Ovary (tissue), 9 donors: ENCODE data around the gene MIDN. TPM values are rescaled to one million over a fixed set of nuclear protein-coding genes. Genes with fewer than 3 reads are reported as not detected.

Experiments
- DNase-seq, 5 donors: peaks; one replicate each; pipeline ENCODE4 v3.0.0-alpha.2; 2019 to 2020
- H3K27ac ChIP-seq, 2 donors: fragments of 200-600 bp; one replicate each; pipeline versions ENCODE4 v1.5.1 to v1.8.0; 2019 to 2022
- H3K27me3 ChIP-seq: fragments of 200-600 bp; one replicate; pipeline ENCODE4 v1.8.0; 2022
- H3K36me3 ChIP-seq: fragments of 200-600 bp; sonication (generic); one replicate; pipeline ENCODE4 v1.5.1; 2019
- H3K4me1 ChIP-seq: one replicate; pipeline ENCODE4 v1.8.1; 2013; ENCODE audit warnings: mild to moderate bottlenecking, moderate library complexity; ENCODE audit not compliant: insufficient read depth
- H3K4me3 ChIP-seq: fragments of 200-600 bp; sonication (generic); one replicate; pipeline ENCODE4 v1.5.1; 2017
- H3K9me3 ChIP-seq, 2 donors: fragments of 200-600 bp in 1 of 2; sonication (generic) in 1 of 2; one replicate each; pipeline versions ENCODE4 v1.5.1 to v1.8.1; 2013 to 2019; ENCODE audit warnings: mild to moderate bottlenecking in 1 of 2, moderate library complexity in 1 of 2
- EP300 ChIP-seq: sonication (generic); formaldehyde crosslinking; IDR thresholded peaks from one replicate; pipeline ENCODE4 v1.6.1; 2017; ENCODE audit warnings: antibody characterized with exemption
- POLR2A ChIP-seq: fragments of 450-650 bp; IDR thresholded peaks from one replicate; pipeline ENCODE4 v1.6.1; 2017; ENCODE audit warnings: antibody characterized with exemption, mild to moderate bottlenecking, moderate library complexity
- WGBS, 3 donors: extraction: QIAGEN DNeasy Blood & Tissue Kit in 1 of 3; methylation state at CpG; one replicate each; pipeline versions ENCODE4 v1.1.5 to v1.1.7; 2013 to 2017; 5-methylcytosine and 5-hydroxymethylcytosine counted together
- intact Hi-C, 4 donors: fragments of 100-400 bp; cut with DNase I; formaldehyde crosslinking; loops; one replicate each; pipeline versions ENCODE4 v1.11.0 to v1.15.1; 2022 to 2023
- polyA plus RNA-seq, 2 donors: library from polyadenylated mRNA; stranded (reverse); fragments of 200-250 nt in 1 of 2; fragments of 350-450 nt in 1 of 2; fragmentation: Illumina TruSeq in 1 of 2; extraction: RNeasy Lipid Tissue Mini Kit (QIAGEN cat#74804) in 1 of 2; gene quantifications; one replicate each; pipeline ENCODE4 v1.2.3, GENCODE V29; 2013 to 2014
- total RNA-seq, 7 donors: library from RNA; depleted of rRNA in 2 of 7; stranded (reverse); fragments of >200 nt in 2 of 7; fragmentation: NEBNext Ultra II Directional in 3 of 7; extraction: Animal tissue kit (Norgen Biotek cat#: 25700) in 3 of 7; gene quantifications; one replicate each; pipeline versions ENCODE4 v1.1.0 to v1.2.4, GENCODE V29; 2016 to 2023
- TF ChIP-seq, protein P1 (sequence below), 3 donors: fragments of 450-650 bp in 2 of 3; fragments of 200-600 bp in 1 of 3; IDR thresholded peaks; one replicate each; pipeline versions ENCODE4 v1.5.1 to v1.8.0; 2016 to 2022; ENCODE audit warnings: antibody characterized with exemption in 3 of 3, mild to moderate bottlenecking in 1 of 3
- donor health status: DM: no; HTN: no; CAD: no; lungs with moderate emphysema.
- donor health status: DM: no; HTN: no; CAD: no.
- donor health status: Bipolar disorder and iron deficiency.
- donor health status: DM: yes; HTN: yes; CAD: no.
- donor health status: DM: no; HTN: no; CAD: no.
- donor health status: DM: yes; HTN: yes; CAD: no.

The MIDN gene
- total and polyA plus RNA-seq, 9 donors = 10.1 to 261 (median 105) TPM

- Histone ChIP-seq H3K9me3 (no peaks in the 10 kb centered on the region), H3K4me1 (no peaks in the 10 kb centered on the region), H3K27me3 (peaks cover 4% of the 10 kb centered on the region), H3K36me3 (no peaks in the 10 kb centered on the region), H3K27ac (no peak overlapping the region), H3K4me3 (no peak overlapping the region)
- no peak for DNase-seq
- intact Hi-C loops = loop anchor here in 3 of 4 donors (10.0 kb wide), 2 partner anchors 50 to 160 kb away; no protein-coding TSS in a partner anchor
- no peak for TF ChIP-seq POLR2A
- TF ChIP-seq EP300 = no peak
- TF ChIP-seq, protein P1, sequence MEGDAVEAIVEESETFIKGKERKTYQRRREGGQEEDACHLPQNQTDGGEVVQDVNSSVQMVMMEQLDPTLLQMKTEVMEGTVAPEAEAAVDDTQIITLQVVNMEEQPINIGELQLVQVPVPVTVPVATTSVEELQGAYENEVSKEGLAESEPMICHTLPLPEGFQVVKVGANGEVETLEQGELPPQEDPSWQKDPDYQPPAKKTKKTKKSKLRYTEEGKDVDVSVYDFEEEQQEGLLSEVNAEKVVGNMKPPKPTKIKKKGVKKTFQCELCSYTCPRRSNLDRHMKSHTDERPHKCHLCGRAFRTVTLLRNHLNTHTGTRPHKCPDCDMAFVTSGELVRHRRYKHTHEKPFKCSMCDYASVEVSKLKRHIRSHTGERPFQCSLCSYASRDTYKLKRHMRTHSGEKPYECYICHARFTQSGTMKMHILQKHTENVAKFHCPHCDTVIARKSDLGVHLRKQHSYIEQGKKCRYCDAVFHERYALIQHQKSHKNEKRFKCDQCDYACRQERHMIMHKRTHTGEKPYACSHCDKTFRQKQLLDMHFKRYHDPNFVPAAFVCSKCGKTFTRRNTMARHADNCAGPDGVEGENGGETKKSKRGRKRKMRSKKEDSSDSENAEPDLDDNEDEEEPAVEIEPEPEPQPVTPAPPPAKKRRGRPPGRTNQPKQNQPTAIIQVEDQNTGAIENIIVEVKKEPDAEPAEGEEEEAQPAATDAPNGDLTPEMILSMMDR (IDR thresholded peaks at IDR 0.05) = no peak
- 71 to 76% (median 74%) methylated on average over 20 of the region's 20 CpGs for WGBS, 3 donors
Measured at GRCh38 chr19:1284293-1284978, 36.1 kb downstream of the MIDN start.

DNA sequence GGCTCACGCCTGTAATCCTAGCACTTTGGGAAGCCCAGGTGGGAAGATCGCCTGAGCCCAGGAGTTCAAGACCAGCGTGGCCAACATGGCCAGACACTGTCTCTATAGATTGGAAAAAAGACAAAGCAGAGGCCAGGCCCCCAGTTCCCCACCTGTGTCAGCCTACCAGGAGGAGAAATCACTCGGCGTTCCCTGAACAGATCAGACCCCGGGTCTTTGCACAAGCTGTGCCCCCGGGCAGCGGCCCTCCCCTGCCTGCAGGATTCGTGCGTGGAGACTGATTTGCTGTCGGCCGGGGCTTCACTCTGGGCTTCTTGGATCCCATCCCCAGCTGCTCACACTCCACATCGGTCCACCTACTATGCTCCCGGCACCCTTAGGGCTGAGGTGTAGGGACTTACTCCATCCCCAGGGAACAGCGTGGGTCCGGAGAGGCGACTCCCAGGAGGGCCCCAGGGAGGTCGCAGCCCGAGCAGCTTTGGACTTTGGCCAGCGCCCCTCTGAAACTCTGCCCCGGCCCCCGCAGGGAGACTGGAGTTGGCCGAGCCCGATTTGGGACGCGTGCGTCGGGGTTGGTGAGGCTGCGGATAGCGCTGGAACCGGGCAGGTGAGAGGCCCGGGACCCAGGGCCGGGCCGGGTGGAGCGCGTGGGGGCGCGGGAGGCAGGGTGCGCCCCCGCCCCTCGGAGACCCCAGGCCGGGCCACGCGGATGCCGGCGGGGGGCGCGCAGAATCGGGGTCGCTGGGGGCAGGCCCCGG is 36.8 kb downstream of the MIDN start:
- Histone ChIP-seq H3K36me3 (no peaks in the 10 kb centered on the region), H3K27me3 (peaks cover 4% of the 10 kb centered on the region), H3K4me1 (no peaks in the 10 kb centered on the region), H3K27ac (no peak overlapping the region), H3K4me3 (no peak overlapping the region), H3K9me3 (no peaks in the 10 kb centered on the region)
- intact Hi-C loops = loop anchor here in 3 of 4 donors (10.0 kb wide), 2 partner anchors 50 to 160 kb away; no protein-coding TSS in a partner anchor
- TF ChIP-seq POLR2A (no peak), EP300 (no peak)
- TF ChIP-seq, protein P1 (IDR thresholded peaks at IDR 0.05) = no peak
- no peak for DNase-seq
- WGBS, 3 donors = 13 to 25% (median 21%) methylated on average over 28 to 51 of the region's 51 CpGs

DNA sequence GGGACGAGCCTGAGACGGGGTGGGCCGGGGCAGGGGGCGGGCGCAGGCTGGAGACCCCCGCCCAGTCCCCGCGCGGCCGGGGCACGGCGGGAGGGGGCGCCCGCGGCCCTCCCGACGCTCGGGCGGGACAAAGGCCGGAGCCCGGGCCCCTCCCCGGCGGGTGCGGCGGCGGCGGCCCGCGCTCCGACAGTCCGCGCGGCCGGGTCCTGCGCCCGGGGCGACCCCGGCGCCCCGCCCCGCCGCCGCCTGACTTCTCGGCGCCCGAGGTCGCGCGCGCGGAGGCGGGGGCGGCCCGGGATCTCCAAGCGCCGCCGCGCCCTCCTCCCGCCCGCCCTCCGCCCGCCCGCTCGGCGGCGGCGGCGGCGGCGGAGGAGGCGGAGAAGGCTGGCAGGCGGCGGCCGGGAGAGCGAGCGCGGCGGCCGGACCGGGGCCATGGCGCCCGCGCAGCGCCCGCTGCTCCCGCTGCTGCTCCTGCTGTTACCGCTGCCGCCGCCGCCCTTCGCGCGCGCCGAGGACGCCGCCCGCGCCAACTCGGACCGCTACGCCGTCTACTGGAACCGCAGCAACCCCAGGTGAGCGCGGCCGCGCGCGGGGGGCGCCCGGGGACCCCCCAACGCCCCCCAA is 37.5 kb downstream of the MIDN start, which contains the start of gene EFNA2:
Gene EFNA2, plus strand, starts transcription at position 137 of the 624 bp plus-strand sequence. Its CDS starts 296 bp downstream, at position 433.
- Histone ChIP-seq H3K4me1 (no peaks in the 10 kb centered on the region), H3K9me3 (no peaks in the 10 kb centered on the region), H3K27ac (no peak within 1 kb of the TSS), H3K36me3 (no peaks in the 10 kb centered on the region), H3K4me3 (no peak within 1 kb of the TSS), H3K27me3 (peaks cover 4% of the 10 kb centered on the region)
- TF ChIP-seq POLR2A (no peak), EP300 (no peak)
- TF ChIP-seq, protein P1 (IDR thresholded peaks at IDR 0.05) = no peak
- DNase-seq = no peak
- intact Hi-C loops = loop anchor here in 3 of 4 donors (10.0 kb wide), 2 partner anchors 49 to 159 kb away; no protein-coding TSS in a partner anchor
- 1 to 2% (median 1%) methylated on average over 20 to 110 of the region's 113 CpGs for WGBS, 3 donors
